Fibroblast of lung (primary cell): ENCODE measurements around the gene CAPN15. TPM values are rescaled to one million over a fixed set of nuclear protein-coding genes. Genes with fewer than 3 reads are reported as not detected.
A peak's percentile ranks its signal among the peaks of the same experiment; 100 is the strongest.

Experiments
- DNase-seq, 2 donors: peaks; one replicate each; pipeline versions ENCODE4 v3.0.0 to v3.0.0-alpha.2; 2010; ENCODE audit warnings: low read depth in 2 of 2
- H2AFZ ChIP-seq: 2 replicates; pipeline ENCODE4 v1.5.1; 2012; ENCODE audit warnings: low read length, control low read depth, inconsistent platforms
- H3K27ac ChIP-seq: 2 replicates; pipeline ENCODE4 v1.5.1; 2011; ENCODE audit warnings: low read length, control low read depth; ENCODE audit not compliant: insufficient read depth
- H3K27me3 ChIP-seq: 2 replicates; pipeline ENCODE4 v1.5.1; 2011; ENCODE audit warnings: mild to moderate bottlenecking, low read length; ENCODE audit not compliant: control insufficient read depth, insufficient read depth
- H3K36me3 ChIP-seq: 2 replicates; pipeline ENCODE4 v1.5.1; 2011; ENCODE audit warnings: low read length; ENCODE audit not compliant: control insufficient read depth, insufficient read depth
- H3K4me1 ChIP-seq: 2 replicates; pipeline ENCODE4 v1.5.1; 2011; ENCODE audit warnings: low read length; ENCODE audit not compliant: control insufficient read depth, insufficient read depth; ENCODE audit errors: extremely low read depth
- H3K4me2 ChIP-seq: 2 replicates; pipeline ENCODE4 v1.5.1; 2011; ENCODE audit warnings: low read length, control low read depth; ENCODE audit not compliant: insufficient read depth; ENCODE audit errors: extremely low read depth
- H3K4me3 ChIP-seq, 4 experiments: fragments of 200-600 bp in 1 of 4; sonication (generic) in 1 of 4; replicated peaks in 1 of 4; 2 replicates each; pipeline ENCODE4 v1.5.1; 2011 to 2016; ENCODE audit warnings: low read length in 4 of 4, low read depth in 3 of 4, mild to moderate bottlenecking in 3 of 4, control low read depth in 2 of 4, inconsistent platforms in 1 of 4, mixed read lengths in 1 of 4; ENCODE audit not compliant: insufficient read depth in 1 of 4; ENCODE audit errors: control extremely low read depth in 1 of 4
- H3K79me2 ChIP-seq: 2 replicates; pipeline ENCODE4 v1.5.1; 2012; ENCODE audit warnings: mild to moderate bottlenecking, low read length, inconsistent platforms; ENCODE audit not compliant: control insufficient read depth, insufficient read depth
- H3K9ac ChIP-seq: 2 replicates; pipeline ENCODE4 v1.5.1; 2011; ENCODE audit warnings: mild to moderate bottlenecking, low read length, control low read depth; ENCODE audit not compliant: insufficient read depth
- H3K9me3 ChIP-seq: 2 replicates; pipeline ENCODE4 v1.5.1; 2012; ENCODE audit warnings: low read depth, low read length; ENCODE audit not compliant: control insufficient read depth, insufficient read depth
- H4K20me1 ChIP-seq: 2 replicates; pipeline ENCODE4 v1.5.1; 2011; ENCODE audit warnings: low read length; ENCODE audit not compliant: control insufficient read depth, insufficient read depth; ENCODE audit errors: extremely low read depth
- CTCF ChIP-seq, 2 donors: IDR thresholded peaks in 1 of 2; conservative IDR thresholded peaks in 1 of 2; 1 replicate in 1 of 2; 2 replicates in 1 of 2; pipeline ENCODE4 v1.5.1; 2011 to 2012; ENCODE audit warnings: low read length in 2 of 2, control low read depth in 1 of 2, inconsistent platforms in 1 of 2, low read depth in 1 of 2, mild to moderate bottlenecking in 1 of 2
- EZH2 ChIP-seq: IDR thresholded peaks from 2 replicates; pipeline ENCODE4 v1.5.1; 2012; ENCODE audit warnings: low read length, control low read depth, mild to moderate bottlenecking; ENCODE audit errors: missing control alignments
- polyA plus RNA-seq, 2 donors: library from polyadenylated mRNA; depleted of rRNA in 1 of 2; stranded (reverse) in 1 of 2; unstranded in 1 of 2; fragments of >200 nt; gene quantifications; 2 replicates each; pipeline ENCODE4 v1.2.1, GENCODE V29; 2011 to 2012; ENCODE audit warnings: missing spikeins in 1 of 2
- total RNA-seq: library from RNA; depleted of rRNA; stranded (reverse); fragments of >200 nt; gene quantifications from 2 replicates; pipeline ENCODE4 v1.2.1, GENCODE V29; 2014

Gene CAPN15
- total and polyA plus RNA-seq, 2 donors (not counting 1 experiment from before 2014, with no cell fraction given), result 4.1 to 21.3 TPM

GRCh38 chr16:590188-590814, 62.8 kb downstream of the CAPN15 start:
- Histone ChIP-seq H3K4me2 (peak overlapping the region; percentile 99), H4K20me1 (no peaks in the 10 kb centered on the region), H3K4me1 (peaks cover 16% of the 10 kb centered on the region), H3K27me3 (no peaks in the 10 kb centered on the region), H3K27ac (peak overlapping the region; percentile 61), H3K36me3 (no peaks in the 10 kb centered on the region), H3K9me3 (no peaks in the 10 kb centered on the region), H2AFZ (peak overlapping the region; percentile 68), H3K79me2 (peaks cover 19% of the 10 kb centered on the region), H3K4me3 (peak overlapping the region; percentile 57 to 88 (median 86)), H3K9ac (peak overlapping the region; percentile 74)
- DNase-seq, result peak; percentile 37 to 41
- no peak for TF ChIP-seq CTCF (conservative IDR thresholded peaks at IDR 0.05 in 1 of 2, IDR thresholded peaks at IDR 0.05 in 1 of 2; ENCODE audit: low read depth in 1 of 2, low read length in 2 of 2)

DNA sequence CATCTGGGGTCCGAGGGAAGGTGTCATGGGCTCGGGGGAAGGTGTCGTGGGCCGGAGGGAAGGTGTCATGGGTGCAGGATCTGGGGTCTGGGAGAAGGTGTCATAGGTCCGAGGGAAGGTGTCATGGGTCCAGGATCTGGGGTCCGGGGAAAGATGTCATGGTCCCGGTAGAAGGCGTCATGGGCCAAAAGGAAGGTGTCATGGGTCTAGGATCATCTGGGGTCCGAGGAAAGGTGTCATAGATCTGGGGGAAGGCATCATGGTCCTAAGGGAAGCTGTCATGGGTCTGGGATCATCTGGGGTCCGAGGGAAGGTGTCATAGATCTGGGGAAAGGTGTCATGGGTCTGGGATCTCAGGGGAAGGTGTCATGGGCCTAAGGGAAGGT, 63.3 kb downstream of the CAPN15 start:
- Histone ChIP-seq H3K4me2 (peak overlapping the region; percentile 99), H3K36me3 (no peaks in the 10 kb centered on the region), H2AFZ (no peak overlapping the region), H3K9me3 (no peaks in the 10 kb centered on the region), H3K27me3 (no peaks in the 10 kb centered on the region), H3K27ac (peak overlapping the region; percentile 61), H3K4me1 (peaks cover 13% of the 10 kb centered on the region), H3K9ac (peak overlapping the region; percentile 74), H3K4me3 (peak overlapping the region; percentile 57 to 88 (median 86)), H4K20me1 (no peaks in the 10 kb centered on the region), H3K79me2 (peaks cover 19% of the 10 kb centered on the region)
- no peak for DNase-seq
- TF ChIP-seq EZH2, result no peak
- no peak for TF ChIP-seq CTCF (conservative IDR thresholded peaks at IDR 0.05 in 1 of 2, IDR thresholded peaks at IDR 0.05 in 1 of 2; ENCODE audit: low read depth in 1 of 2, low read length in 2 of 2)

DNA sequence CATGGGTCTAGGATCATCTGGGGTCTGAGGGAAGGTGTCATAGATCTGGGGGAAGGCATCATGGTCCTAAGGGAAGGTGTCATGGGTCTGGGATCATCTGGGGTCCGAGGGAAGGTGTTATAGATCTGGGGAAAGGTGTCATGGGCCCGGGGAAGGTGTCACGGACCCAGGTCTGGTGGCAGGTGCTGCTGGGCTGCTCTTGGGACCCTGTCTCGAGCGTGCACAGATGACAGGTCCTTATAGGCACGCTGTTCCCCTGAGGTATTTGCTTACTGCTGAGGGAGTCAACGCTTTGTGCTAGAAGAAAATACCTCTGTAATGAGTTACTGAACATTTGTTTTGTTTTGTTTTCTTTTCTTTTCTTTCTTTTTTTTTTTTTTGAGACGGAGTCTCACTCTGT, 63.7 kb downstream of the CAPN15 start:
- Histone ChIP-seq H3K4me3 (peak overlapping the region in 3 of 4 experiments; percentile 57 to 88 (median 86)), H2AFZ (no peak overlapping the region), H3K9ac (no peak overlapping the region), H3K4me2 (peak overlapping the region; percentile 99), H3K36me3 (no peaks in the 10 kb centered on the region), H3K79me2 (peaks cover 22% of the 10 kb centered on the region), H3K27me3 (no peaks in the 10 kb centered on the region), H3K4me1 (peaks cover 12% of the 10 kb centered on the region), H3K9me3 (no peaks in the 10 kb centered on the region), H4K20me1 (no peaks in the 10 kb centered on the region), H3K27ac (no peak overlapping the region)
- TF ChIP-seq EZH2 (no peak), CTCF (conservative IDR thresholded peaks at IDR 0.05 in 1 of 2, IDR thresholded peaks at IDR 0.05 in 1 of 2; ENCODE audit: low read depth in 1 of 2, low read length in 2 of 2) (no peak)
- DNase-seq, result no peak
